ENCODE results near the gene LSM10. TPM values are rescaled to one million over a fixed set of nuclear protein-coding genes. Genes with fewer than 3 reads are reported as not detected.

The LSM10 gene
- total RNA-seq, 1 experiment from 2014 or later = 56.3 TPM

DNA sequence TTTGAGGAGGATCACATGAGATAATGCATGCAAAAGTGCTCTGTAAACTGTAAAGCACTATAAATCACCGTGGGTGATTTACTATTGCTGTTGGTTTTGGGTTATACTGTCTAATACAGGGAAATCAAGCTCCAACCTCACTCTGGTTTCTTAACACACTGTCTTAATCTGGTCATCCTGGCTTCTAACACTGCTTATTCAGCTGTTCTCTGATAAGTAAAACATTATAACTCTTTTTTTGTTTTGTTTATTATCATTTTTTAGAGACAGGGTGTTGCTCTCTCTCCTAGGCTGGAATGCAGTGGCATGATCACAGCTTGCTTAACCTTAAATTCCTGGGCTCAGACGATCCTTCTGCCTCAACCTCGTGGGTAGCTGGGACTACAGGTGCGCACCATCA, 21.9 kb upstream of the LSM10 start:
- H3K27me3 Mint-ChIP-seq (ENCODE audit: low read depth) = no peaks in the 10 kb centered on the region
- ChIA-PET CTCF (interaction anchor here (0.7 to 2.1 kb wide), 6 partner anchors 51 to 270 kb away, joined by 3 to 12 read pairs (median 5); partner anchors contain the start of gene TRAPPC3), POLR2A (no interaction called here)
- H3K4me3 Mint-ChIP-seq = no peak overlapping the region
- H3K27ac Mint-ChIP-seq = no peak overlapping the region
- no peak for ATAC-seq
- H3K4me1 Mint-ChIP-seq = peaks cover 11% of the 10 kb centered on the region
- no peaks in the 10 kb centered on the region for H3K9me3 Mint-ChIP-seq
- H3K36me3 Mint-ChIP-seq = no peaks in the 10 kb centered on the region
- DNase-seq (ENCODE audit: low spot score) = no peak
- TF ChIP-seq TCF7 (CRISPR knock-in tag; IDR thresholded peaks at IDR 0.05; ENCODE audit: low read depth) = no peak
- TF ChIP-seq, protein P1, sequence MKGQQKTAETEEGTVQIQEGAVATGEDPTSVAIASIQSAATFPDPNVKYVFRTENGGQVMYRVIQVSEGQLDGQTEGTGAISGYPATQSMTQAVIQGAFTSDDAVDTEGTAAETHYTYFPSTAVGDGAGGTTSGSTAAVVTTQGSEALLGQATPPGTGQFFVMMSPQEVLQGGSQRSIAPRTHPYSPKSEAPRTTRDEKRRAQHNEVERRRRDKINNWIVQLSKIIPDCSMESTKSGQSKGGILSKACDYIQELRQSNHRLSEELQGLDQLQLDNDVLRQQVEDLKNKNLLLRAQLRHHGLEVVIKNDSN (CRISPR knock-in tag; IDR thresholded peaks at IDR 0.05) = no peak
- TF ChIP-seq GABPB1 (CRISPR knock-in tag; IDR thresholded peaks at IDR 0.05) = no peak
- TF ChIP-seq ELF4 (CRISPR knock-in tag; IDR thresholded peaks at IDR 0.05; ENCODE audit: low read depth) = no peak
- TF ChIP-seq, protein P2, sequence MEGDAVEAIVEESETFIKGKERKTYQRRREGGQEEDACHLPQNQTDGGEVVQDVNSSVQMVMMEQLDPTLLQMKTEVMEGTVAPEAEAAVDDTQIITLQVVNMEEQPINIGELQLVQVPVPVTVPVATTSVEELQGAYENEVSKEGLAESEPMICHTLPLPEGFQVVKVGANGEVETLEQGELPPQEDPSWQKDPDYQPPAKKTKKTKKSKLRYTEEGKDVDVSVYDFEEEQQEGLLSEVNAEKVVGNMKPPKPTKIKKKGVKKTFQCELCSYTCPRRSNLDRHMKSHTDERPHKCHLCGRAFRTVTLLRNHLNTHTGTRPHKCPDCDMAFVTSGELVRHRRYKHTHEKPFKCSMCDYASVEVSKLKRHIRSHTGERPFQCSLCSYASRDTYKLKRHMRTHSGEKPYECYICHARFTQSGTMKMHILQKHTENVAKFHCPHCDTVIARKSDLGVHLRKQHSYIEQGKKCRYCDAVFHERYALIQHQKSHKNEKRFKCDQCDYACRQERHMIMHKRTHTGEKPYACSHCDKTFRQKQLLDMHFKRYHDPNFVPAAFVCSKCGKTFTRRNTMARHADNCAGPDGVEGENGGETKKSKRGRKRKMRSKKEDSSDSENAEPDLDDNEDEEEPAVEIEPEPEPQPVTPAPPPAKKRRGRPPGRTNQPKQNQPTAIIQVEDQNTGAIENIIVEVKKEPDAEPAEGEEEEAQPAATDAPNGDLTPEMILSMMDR (IDR thresholded peaks at IDR 0.05) = no peak
- no peak for TF ChIP-seq ZNF317 (CRISPR knock-in tag; IDR thresholded peaks at IDR 0.05; ENCODE audit: borderline replicate concordance, low read depth)
- no peak for TF ChIP-seq ZNF138 (CRISPR knock-in tag; conservative IDR thresholded peaks at IDR 0.05)
- TF ChIP-seq, protein P3, sequence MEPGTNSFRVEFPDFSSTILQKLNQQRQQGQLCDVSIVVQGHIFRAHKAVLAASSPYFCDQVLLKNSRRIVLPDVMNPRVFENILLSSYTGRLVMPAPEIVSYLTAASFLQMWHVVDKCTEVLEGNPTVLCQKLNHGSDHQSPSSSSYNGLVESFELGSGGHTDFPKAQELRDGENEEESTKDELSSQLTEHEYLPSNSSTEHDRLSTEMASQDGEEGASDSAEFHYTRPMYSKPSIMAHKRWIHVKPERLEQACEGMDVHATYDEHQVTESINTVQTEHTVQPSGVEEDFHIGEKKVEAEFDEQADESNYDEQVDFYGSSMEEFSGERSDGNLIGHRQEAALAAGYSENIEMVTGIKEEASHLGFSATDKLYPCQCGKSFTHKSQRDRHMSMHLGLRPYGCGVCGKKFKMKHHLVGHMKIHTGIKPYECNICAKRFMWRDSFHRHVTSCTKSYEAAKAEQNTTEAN (CRISPR knock-in tag; IDR thresholded peaks at IDR 0.05) = no peak
- TF ChIP-seq ATF1 (CRISPR knock-in tag; IDR thresholded peaks at IDR 0.05) = no peak
- no peak for TF ChIP-seq SMAD4 (CRISPR knock-in tag; IDR thresholded peaks at IDR 0.05)
- TF ChIP-seq, protein P4, sequence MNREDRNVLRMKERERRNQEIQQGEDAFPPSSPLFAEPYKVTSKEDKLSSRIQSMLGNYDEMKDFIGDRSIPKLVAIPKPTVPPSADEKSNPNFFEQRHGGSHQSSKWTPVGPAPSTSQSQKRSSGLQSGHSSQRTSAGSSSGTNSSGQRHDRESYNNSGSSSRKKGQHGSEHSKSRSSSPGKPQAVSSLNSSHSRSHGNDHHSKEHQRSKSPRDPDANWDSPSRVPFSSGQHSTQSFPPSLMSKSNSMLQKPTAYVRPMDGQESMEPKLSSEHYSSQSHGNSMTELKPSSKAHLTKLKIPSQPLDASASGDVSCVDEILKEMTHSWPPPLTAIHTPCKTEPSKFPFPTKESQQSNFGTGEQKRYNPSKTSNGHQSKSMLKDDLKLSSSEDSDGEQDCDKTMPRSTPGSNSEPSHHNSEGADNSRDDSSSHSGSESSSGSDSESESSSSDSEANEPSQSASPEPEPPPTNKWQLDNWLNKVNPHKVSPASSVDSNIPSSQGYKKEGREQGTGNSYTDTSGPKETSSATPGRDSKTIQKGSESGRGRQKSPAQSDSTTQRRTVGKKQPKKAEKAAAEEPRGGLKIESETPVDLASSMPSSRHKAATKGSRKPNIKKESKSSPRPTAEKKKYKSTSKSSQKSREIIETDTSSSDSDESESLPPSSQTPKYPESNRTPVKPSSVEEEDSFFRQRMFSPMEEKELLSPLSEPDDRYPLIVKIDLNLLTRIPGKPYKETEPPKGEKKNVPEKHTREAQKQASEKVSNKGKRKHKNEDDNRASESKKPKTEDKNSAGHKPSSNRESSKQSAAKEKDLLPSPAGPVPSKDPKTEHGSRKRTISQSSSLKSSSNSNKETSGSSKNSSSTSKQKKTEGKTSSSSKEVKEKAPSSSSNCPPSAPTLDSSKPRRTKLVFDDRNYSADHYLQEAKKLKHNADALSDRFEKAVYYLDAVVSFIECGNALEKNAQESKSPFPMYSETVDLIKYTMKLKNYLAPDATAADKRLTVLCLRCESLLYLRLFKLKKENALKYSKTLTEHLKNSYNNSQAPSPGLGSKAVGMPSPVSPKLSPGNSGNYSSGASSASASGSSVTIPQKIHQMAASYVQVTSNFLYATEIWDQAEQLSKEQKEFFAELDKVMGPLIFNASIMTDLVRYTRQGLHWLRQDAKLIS (CRISPR knock-in tag; IDR thresholded peaks at IDR 0.05; ENCODE audit: borderline replicate concordance) = no peak
- TF ChIP-seq OVOL2 (CRISPR knock-in tag; IDR thresholded peaks at IDR 0.05; ENCODE audit: borderline replicate concordance) = no peak
- TF ChIP-seq, protein P5, sequence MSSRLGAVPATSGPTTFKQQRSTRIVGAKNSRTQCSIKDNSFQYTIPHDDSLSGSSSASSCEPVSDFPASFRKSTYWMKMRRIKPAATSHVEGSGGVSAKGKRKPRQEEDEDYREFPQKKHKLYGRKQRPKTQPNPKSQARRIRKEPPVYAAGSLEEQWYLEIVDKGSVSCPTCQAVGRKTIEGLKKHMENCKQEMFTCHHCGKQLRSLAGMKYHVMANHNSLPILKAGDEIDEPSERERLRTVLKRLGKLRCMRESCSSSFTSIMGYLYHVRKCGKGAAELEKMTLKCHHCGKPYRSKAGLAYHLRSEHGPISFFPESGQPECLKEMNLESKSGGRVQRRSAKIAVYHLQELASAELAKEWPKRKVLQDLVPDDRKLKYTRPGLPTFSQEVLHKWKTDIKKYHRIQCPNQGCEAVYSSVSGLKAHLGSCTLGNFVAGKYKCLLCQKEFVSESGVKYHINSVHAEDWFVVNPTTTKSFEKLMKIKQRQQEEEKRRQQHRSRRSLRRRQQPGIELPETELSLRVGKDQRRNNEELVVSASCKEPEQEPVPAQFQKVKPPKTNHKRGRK (CRISPR knock-in tag; IDR thresholded peaks at IDR 0.05; ENCODE audit: borderline replicate concordance) = no peak
- TF ChIP-seq, protein P6, sequence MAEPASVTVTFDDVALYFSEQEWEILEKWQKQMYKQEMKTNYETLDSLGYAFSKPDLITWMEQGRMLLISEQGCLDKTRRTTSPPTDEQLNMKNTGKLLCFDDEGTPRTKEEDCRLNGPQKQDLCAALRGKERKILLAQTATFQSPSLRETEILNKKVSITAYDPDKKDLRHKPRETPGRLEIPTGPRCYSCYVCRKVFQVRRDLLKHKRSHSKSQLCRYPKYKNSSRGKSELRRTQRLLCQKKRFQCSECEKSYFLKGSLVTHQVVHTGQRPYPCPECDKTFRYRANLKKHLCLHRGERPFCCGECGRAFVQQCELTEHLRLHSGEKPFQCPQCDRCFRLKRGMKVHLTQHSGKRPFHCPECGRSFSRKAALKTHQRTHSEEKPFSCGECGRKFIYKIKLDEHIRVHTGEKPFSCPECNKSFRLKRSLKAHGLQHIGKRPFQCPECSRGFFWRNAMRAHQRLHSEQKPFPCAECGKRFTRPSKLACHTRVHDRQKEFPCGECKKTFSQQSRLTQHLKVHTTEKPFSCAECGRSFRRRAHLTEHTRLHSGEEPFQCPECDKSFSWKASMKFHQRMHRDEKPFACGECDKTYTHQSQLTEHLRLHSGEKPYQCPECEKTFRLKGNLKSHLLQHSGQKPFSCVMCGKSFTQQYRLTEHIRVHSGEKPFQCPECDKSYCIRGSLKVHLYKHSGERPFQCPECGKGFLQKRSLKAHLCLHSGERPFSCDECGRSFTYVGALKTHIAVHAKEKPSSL (CRISPR knock-in tag; conservative IDR thresholded peaks at IDR 0.05) = no peak
